WTC11 (cell line): ENCODE data around the gene LLGL2. TPM values are rescaled to one million over a fixed set of nuclear protein-coding genes. Genes with fewer than 3 reads are reported as not detected.

ENCODE experiments used
- ERG ChIP-seq: fragments of 250-450 bp; sonication (Bioruptor Pico); IDR thresholded peaks from 2 replicates; pipeline ENCODE4 v1.8.0; 2021; ENCODE audit warnings: mild to moderate bottlenecking
- ESRRA ChIP-seq: sonication (generic); formaldehyde crosslinking; IDR thresholded peaks from 2 replicates; pipeline ENCODE4 v1.8.1; 2022; ENCODE audit warnings: mild to moderate bottlenecking, missing genetic modification reagents, borderline replicate concordance
- FOXJ3 ChIP-seq: sonication (generic); formaldehyde crosslinking; IDR thresholded peaks from 2 replicates; pipeline ENCODE4 v1.9.0; 2021; ENCODE audit warnings: missing genetic modification reagents, mild to moderate bottlenecking, borderline replicate concordance
- GABPB1 ChIP-seq: sonication (generic); formaldehyde crosslinking; IDR thresholded peaks from 2 replicates; pipeline ENCODE4 v1.8.1; 2023; ENCODE audit warnings: mild to moderate bottlenecking, missing genetic modification reagents
- HMGA2 ChIP-seq: fragments of 250-450 bp; sonication (Bioruptor Pico); IDR thresholded peaks from 2 replicates; pipeline ENCODE4 v1.4.0; 2021; ENCODE audit warnings: mild to moderate bottlenecking, moderate library complexity
- KAT7 ChIP-seq: sonication (generic); formaldehyde crosslinking; IDR thresholded peaks from 2 replicates; pipeline ENCODE4 v1.8.1; 2023; ENCODE audit warnings: missing genetic modification reagents, mild to moderate bottlenecking, borderline replicate concordance
- NR2C2 ChIP-seq: sonication (generic); formaldehyde crosslinking; IDR thresholded peaks from 2 replicates; pipeline ENCODE4 v1.8.0; 2022; ENCODE audit warnings: mild to moderate bottlenecking, missing genetic modification reagents
- OVOL2 ChIP-seq: fragments of 250-450 bp; sonication (Bioruptor Pico); IDR thresholded peaks from 2 replicates; pipeline ENCODE4 v1.9.0; 2021; ENCODE audit warnings: mild to moderate bottlenecking, borderline replicate concordance
- TCF7 ChIP-seq: sonication (generic); formaldehyde crosslinking; IDR thresholded peaks from 2 replicates; pipeline ENCODE4 v1.8.0; 2022; ENCODE audit warnings: mild to moderate bottlenecking, low read depth, missing genetic modification reagents, moderate library complexity
- ZNF121 ChIP-seq: sonication (generic); formaldehyde crosslinking; IDR thresholded peaks from 2 replicates; pipeline ENCODE4 v1.8.0; 2023; ENCODE audit warnings: missing genetic modification reagents
- ZNF263 ChIP-seq: sonication (generic); formaldehyde crosslinking; IDR thresholded peaks from 2 replicates; pipeline ENCODE4 v1.8.1; 2022; ENCODE audit warnings: low read depth, mild to moderate bottlenecking, moderate library complexity, missing genetic modification reagents
- ZNF317 ChIP-seq: sonication (generic); formaldehyde crosslinking; IDR thresholded peaks from 2 replicates; pipeline ENCODE4 v1.8.1; 2023; ENCODE audit warnings: low read depth, mild to moderate bottlenecking, moderate library complexity, missing genetic modification reagents, borderline replicate concordance
- total RNA-seq: library from RNA; stranded (reverse); gene quantifications from 3 replicates; pipeline ENCODE4 v1.2.3, GENCODE V29; 2021
- TF ChIP-seq, protein P1 (sequence below): fragments of 250-450 bp; sonication (Bioruptor Pico); IDR thresholded peaks from 2 replicates; pipeline ENCODE4 v2.1.2; 2022; ENCODE audit warnings: mild to moderate bottlenecking, moderate library complexity
- TF ChIP-seq, protein P2 (sequence below): sonication (generic); formaldehyde crosslinking; IDR thresholded peaks from 2 replicates; pipeline ENCODE4 v1.8.1; 2023; ENCODE audit warnings: mild to moderate bottlenecking, missing genetic modification reagents
- TF ChIP-seq, protein P3 (sequence below): sonication (generic); formaldehyde crosslinking; IDR thresholded peaks from 2 replicates; pipeline ENCODE4 v1.8.1; 2022; ENCODE audit warnings: mild to moderate bottlenecking, moderate library complexity, missing genetic modification reagents
- TF ChIP-seq, protein P4 (sequence below): sonication (generic); formaldehyde crosslinking; IDR thresholded peaks from 2 replicates; pipeline ENCODE4 v1.8.1; 2022; ENCODE audit warnings: low read depth, missing genetic modification reagents, borderline replicate concordance
- TF ChIP-seq, protein P5 (sequence below): sonication (generic); formaldehyde crosslinking; IDR thresholded peaks from 2 replicates; pipeline ENCODE4 v1.8.0; 2023; ENCODE audit warnings: missing genetic modification reagents
- TF ChIP-seq, protein P6 (sequence below): sonication (generic); formaldehyde crosslinking; IDR thresholded peaks from 2 replicates; pipeline ENCODE4 v1.8.1; 2022; ENCODE audit warnings: missing genetic modification reagents, borderline replicate concordance

Gene LLGL2
- total RNA-seq, 1 experiment from 2014 or later, result 103 TPM

- TF ChIP-seq GABPB1 (CRISPR knock-in tag) (peak; percentile 59; the same call in 1 of the 2 replicates), ZNF317 (CRISPR knock-in tag) (peak; percentile 37; the same call in 1 of the 2 replicates), TCF7 (CRISPR knock-in tag) (0 out of 2 replicates have a peak, but pooled peaks have one; percentile 90), KAT7 (CRISPR knock-in tag) (no peak), FOXJ3 (CRISPR knock-in tag) (0 out of 2 replicates have a peak, but pooled peaks have one; percentile 49), HMGA2 (CRISPR knock-in tag) (0 out of 2 replicates have a peak, but pooled peaks have one; percentile 28), OVOL2 (no peak), ERG (CRISPR knock-in tag) (no peak), ESRRA (CRISPR knock-in tag) (peak; percentile 89), ZNF121 (CRISPR knock-in tag) (no peak), ZNF263 (CRISPR knock-in tag) (no peak), NR2C2 (CRISPR knock-in tag) (peak; percentile 43; the same call in 1 of the 2 replicates)
- TF ChIP-seq, protein P1, sequence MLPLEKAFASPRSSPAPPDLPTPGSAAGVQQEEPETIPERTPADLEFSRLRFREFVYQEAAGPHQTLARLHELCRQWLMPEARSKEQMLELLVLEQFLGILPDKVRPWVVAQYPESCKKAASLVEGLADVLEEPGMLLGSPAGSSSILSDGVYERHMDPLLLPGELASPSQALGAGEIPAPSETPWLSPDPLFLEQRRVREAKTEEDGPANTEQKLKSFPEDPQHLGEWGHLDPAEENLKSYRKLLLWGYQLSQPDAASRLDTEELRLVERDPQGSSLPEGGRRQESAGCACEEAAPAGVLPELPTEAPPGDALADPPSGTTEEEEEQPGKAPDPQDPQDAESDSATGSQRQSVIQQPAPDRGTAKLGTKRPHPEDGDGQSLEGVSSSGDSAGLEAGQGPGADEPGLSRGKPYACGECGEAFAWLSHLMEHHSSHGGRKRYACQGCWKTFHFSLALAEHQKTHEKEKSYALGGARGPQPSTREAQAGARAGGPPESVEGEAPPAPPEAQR, result no peak
- TF ChIP-seq, protein P2, sequence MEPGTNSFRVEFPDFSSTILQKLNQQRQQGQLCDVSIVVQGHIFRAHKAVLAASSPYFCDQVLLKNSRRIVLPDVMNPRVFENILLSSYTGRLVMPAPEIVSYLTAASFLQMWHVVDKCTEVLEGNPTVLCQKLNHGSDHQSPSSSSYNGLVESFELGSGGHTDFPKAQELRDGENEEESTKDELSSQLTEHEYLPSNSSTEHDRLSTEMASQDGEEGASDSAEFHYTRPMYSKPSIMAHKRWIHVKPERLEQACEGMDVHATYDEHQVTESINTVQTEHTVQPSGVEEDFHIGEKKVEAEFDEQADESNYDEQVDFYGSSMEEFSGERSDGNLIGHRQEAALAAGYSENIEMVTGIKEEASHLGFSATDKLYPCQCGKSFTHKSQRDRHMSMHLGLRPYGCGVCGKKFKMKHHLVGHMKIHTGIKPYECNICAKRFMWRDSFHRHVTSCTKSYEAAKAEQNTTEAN, result peak; percentile 93
- TF ChIP-seq, protein P3, sequence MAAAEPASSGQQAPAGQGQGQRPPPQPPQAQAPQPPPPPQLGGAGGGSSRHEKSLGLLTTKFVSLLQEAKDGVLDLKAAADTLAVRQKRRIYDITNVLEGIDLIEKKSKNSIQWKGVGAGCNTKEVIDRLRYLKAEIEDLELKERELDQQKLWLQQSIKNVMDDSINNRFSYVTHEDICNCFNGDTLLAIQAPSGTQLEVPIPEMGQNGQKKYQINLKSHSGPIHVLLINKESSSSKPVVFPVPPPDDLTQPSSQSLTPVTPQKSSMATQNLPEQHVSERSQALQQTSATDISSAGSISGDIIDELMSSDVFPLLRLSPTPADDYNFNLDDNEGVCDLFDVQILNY (CRISPR knock-in tag), result no peak
- TF ChIP-seq, protein P4, sequence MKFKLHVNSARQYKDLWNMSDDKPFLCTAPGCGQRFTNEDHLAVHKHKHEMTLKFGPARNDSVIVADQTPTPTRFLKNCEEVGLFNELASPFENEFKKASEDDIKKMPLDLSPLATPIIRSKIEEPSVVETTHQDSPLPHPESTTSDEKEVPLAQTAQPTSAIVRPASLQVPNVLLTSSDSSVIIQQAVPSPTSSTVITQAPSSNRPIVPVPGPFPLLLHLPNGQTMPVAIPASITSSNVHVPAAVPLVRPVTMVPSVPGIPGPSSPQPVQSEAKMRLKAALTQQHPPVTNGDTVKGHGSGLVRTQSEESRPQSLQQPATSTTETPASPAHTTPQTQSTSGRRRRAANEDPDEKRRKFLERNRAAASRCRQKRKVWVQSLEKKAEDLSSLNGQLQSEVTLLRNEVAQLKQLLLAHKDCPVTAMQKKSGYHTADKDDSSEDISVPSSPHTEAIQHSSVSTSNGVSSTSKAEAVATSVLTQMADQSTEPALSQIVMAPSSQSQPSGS, result 0 out of 2 replicates have a peak, but pooled peaks have one; percentile 44
- TF ChIP-seq, protein P5, sequence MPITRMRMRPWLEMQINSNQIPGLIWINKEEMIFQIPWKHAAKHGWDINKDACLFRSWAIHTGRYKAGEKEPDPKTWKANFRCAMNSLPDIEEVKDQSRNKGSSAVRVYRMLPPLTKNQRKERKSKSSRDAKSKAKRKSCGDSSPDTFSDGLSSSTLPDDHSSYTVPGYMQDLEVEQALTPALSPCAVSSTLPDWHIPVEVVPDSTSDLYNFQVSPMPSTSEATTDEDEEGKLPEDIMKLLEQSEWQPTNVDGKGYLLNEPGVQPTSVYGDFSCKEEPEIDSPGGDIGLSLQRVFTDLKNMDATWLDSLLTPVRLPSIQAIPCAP (CRISPR knock-in tag), result peak; percentile 84; the same call in 1 of the 2 replicates
- TF ChIP-seq, protein P6, sequence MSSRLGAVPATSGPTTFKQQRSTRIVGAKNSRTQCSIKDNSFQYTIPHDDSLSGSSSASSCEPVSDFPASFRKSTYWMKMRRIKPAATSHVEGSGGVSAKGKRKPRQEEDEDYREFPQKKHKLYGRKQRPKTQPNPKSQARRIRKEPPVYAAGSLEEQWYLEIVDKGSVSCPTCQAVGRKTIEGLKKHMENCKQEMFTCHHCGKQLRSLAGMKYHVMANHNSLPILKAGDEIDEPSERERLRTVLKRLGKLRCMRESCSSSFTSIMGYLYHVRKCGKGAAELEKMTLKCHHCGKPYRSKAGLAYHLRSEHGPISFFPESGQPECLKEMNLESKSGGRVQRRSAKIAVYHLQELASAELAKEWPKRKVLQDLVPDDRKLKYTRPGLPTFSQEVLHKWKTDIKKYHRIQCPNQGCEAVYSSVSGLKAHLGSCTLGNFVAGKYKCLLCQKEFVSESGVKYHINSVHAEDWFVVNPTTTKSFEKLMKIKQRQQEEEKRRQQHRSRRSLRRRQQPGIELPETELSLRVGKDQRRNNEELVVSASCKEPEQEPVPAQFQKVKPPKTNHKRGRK (CRISPR knock-in tag), result peak; percentile 34; the same call in 1 of the 2 replicates
Measured at GRCh38 chr17:75515496-75516254, 9.8 kb upstream of the LLGL2 start, which contains the start of gene CASKIN2 (continued).
